Endometrium (tissue), 2 donors: ENCODE measurements around the gene VAMP8.
"Not testable (repeated sequence)": the region's sequence is repeated elsewhere in the genome, so short reads cannot be mapped to it uniquely, and the experiment has no call there.

Source experiments
- FAIRE-seq: peaks from 2 replicates; lab custom pipeline; 2012; peaks lifted over from hg19 to GRCh38; lab: Jason Lieb, UNC
- donor health status: control.
- donor health status: control.

Gene VAMP8

DNA sequence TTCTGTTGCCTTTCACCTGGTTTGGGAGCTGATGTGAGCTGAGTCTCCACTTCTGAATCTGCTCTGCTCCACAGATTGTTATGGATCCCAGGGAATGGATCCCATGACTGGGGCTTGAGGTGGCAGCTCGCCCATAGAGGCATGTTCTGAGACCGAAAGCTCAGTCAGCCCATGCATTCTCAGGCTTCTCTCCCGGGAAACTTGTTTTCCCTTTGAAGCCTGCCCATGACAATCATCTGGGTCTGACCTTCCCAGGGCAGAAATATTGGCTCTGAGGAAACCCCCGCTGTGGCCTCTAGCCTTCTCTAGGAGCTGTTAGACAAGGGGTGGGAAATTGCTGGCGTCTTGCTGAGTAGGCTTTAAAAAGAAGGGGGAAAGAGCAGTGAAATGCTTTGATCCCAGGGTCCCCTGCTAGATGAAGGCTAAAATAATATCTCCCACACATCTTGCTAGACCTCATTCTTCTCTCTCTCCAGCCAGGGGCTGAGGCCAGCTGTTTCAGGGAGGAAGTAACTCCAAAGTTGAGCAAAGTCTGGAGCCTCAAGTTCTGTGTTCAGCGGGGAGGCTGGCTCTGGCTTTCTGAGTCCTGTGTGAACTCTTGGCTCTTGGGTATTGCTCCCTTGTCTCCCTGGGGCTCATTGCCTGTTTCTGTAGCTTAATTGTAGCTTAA is 2.0 kb downstream of the VAMP8 start:
- FAIRE-seq = no peak

DNA sequence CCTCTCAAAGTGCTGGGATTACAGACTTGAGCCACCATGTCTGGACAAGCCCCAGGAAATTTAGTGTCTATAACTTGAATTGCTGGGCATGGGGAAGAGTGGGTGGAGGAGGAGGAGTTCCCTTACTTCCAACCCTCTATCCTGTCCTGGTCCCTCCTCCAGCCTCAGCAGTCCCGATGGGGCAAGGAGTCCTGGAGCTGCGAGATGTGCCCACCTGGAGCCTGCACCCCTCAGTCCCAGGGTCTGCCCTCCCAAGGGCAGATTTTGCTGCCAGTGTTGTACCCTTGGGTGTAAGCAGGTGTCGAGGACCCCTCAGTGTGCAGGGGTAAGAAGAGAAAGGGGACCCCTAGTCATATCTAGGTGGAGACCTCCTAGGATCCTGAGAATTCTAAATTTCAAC is 2.8 kb downstream of the VAMP8 start:
- FAIRE-seq = no peak

DNA sequence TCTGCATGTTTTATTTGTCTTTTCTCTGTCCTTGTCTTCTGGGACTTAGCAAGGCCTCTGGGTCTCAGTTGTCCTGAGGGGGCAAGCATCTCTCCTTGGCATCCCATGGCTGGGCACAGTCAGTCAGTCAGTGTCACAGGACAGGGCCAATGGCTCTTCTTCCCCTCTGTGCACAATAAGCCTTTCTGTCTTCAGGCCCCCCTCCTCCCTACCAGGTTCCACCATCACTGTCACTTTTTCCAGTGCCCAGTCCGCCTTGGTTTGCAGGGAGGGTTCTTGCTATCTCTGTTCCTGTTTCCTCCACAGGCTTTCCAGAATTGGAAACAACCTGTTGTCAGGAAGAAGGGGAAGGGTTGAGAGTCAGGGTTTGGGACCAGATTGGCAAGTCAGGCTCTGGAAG is 5.1 kb downstream of the VAMP8 start:
- no peak for FAIRE-seq

DNA sequence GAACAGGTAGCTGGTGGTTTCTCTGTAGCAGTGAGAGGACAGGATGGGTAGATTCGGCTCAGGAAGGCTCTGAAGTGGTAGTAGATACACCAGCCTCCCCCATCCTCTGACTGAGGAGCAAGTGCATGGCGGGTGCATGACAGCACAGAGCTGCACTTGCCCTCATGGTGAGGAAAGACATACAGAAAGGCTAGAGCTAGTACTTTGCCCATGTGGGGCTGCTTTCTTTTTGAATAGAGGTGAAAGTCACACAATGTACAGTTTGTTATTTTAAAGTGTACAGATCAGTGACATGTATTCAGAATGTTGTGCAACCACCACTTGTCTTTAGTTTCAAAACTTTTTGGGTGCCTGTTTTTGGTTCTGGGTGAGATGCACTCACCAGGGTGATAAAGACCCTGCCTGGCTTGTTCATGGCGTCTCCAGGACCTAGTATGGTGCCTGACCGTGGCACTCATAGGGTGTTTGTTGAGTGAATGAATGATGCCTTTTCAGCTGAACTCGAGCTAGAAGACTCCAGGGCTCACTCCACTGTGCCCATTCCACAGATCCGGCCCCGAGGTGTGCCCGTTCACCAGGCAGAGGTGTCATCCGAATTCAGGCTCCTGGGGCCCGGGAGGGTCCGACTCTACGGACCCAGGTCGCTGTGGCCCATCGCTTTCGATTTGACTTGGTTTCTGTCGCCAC is 6.4 kb downstream of the VAMP8 start:
- no peak for FAIRE-seq

DNA sequence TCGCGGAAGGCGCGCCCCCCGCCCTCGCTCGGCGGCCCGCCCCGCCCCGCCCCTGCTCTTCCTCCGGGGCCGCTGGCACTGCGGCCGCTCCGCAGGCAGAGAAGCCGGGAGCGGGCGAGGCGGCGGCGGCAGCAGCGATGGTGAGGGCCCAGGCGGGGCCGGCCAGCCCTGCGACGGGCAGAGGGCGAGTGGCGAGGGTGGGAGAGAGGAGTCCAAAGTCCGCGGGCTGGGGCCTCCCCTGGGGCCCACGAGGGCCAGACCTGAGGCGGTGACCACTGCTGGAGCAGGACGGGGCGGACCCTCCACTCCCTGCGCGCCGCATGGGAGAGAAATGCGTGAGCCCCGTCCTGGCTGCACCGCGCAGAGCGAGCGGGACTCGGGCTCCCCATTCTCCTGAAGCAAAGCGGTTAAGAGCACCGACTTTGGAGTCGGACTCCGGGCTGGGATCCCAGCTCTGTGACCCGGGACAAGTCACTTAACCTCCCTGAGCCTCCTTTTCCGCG is 7.0 kb downstream of the VAMP8 start, which contains the start of gene VAMP5:
VAMP5 (plus strand) TSS at position 78 of the 503 bp plus-strand sequence; CDS start at position 138, 60 bp downstream.
- FAIRE-seq = no peak

DNA sequence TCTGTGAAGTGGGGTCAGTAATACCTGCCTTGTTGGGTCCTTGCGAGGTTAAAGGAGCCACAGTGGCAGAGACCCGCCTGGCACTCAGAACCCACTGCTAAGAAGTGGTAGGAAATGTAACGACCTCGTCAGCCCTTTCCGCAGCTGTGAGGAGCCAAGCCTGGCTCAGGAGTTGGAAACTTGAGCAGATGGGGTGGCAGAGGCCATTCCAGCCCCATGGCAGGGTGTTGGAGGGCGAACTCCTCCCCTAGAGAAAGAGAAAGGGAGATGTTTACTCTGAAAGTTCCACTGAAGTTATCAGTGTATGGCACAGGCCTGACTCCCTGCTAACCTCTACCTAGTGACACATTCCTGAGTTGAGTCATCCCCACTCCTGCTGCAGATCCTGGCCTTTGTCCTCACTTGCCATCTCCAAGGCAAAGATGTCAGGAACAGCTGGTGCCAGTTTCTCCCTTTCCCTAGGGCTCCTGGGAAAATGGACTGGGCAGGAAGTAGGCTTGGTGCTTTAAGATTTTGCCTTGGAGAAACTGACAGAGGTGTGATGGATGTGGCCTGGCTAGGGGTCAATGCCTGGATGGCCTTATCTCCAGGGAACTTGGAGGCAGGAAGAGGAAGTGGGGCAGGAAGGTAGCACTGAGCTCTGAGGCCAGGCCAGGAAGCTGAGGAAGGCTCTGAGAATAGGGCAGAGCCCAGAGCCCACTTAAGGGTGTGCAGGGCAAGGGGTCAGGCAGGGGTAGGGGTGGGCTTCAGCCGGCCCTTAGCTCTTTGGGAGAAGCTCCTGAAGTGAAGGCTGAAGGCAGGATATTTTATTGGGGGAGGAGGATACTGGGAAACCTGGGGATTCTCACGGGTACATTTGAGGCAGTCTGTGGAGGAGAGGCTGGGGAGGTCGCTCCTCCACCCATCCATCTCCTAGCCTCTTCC is 7.7 kb downstream of the VAMP8 start:
- no peak for FAIRE-seq

DNA sequence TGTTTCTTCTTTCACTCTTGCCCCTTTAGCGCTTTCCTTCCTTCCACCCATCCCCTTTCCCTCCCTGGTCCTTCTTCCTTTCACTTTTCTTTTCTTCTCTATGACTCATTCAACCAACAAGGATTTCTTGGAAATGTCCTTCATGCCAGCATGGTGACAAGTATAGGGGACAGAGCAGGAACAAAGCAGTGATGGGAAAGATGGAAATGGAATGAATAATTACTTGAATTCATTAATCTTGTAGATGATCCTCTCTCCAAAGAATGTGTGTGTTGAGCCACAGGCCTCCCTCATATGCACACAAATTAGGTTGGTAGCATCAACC is 8.4 kb downstream of the VAMP8 start:
- FAIRE-seq = no peak

DNA sequence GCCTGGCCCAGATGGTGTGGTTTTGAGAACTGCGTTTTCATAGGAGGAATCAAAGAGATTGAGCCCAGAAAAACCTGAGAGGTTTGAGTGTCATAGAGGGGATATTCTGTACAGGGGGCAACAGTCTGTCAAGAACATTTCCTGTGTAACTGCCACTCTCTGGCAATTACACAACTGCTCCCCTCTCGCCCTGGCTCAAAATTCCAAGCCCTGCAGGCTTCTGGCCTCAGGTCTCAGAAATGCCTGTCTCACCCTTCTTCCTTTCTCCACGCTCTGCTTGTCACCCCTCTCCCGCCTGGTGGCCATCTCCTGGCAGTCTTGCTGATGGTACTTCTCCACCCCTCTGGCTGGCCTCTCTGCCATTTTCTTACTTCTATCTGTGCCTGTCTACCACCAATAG is 10.8 kb downstream of the VAMP8 start:
- FAIRE-seq = no peak

DNA sequence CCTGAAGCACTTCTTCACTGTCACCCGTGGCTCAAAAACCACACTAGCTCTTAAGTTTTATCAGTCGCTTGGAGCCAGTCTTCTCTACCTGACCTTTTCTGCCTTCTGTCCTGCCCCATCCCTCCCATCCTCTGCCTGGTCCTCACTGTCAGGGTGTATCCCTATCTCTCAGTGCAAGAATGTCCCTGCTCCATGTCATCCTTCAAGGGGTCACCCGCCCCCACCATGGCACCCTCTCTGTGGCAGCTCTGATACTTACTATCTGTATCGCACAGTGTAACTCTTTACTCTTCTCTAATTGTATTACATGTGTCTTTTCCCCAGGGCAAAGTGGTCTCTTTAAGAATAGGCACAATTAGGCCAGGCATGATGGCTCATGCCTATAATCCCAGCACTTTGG is 11.3 kb downstream of the VAMP8 start:
- no peak for FAIRE-seq

DNA sequence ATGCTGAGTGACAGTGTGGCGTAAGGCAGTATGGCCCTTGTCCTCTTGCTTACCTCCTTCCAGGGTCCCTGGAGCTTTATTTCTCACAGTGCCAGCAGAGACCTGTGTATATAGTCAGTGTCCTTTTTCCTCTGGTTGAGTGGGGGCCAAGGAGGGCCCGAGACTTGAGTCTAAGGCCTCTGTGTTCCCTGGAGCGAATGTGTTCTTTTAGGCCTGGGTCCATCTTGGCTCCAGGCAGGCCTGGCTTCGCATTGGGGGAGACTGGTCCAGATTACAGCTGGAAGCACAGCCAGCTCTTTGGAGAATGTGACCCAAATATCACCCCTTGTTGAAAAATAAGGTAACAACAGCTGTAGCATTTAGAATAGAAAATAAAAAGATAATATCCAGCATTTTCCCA is 11.8 kb downstream of the VAMP8 start:
- no peak for FAIRE-seq

DNA sequence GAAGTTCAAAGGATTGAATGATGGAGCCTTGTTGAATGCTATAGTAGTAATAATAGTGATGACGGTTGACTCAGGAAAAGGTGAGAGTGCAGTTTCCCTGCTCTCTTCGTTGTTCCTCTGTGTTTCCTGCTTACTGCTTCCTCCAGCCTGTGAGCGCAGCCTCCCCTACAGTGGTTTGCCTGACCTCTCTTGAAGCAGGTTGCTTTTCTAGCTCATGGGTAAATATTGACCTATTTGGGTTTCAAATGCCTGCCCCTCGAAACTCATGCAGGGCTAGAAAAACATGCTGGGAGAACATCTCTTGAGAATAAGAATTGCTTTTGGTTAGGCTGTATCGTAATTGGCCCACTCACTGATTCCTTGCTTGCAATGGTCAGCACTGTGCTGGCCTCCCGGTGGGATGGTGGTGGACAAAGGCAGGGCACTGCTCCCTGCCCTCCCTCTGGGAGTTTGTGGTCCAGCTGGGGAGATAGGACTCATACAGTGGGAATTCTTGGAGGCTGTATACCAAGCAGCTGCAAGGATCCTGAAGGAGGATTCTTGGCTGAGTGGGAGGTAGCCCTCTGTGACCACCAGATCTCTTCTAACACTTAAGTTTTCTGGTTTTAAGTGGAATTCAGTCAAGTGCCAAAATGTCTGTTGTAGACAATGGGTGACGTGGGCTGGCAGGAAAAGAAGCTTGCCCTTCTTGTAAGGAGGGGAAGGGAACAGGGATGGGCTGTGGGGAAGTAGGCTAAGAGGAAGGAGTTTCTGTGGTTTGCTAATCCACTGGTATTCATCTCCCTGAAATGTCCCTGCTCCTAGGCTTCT is 12.8 kb downstream of the VAMP8 start:
- FAIRE-seq = no peak

DNA sequence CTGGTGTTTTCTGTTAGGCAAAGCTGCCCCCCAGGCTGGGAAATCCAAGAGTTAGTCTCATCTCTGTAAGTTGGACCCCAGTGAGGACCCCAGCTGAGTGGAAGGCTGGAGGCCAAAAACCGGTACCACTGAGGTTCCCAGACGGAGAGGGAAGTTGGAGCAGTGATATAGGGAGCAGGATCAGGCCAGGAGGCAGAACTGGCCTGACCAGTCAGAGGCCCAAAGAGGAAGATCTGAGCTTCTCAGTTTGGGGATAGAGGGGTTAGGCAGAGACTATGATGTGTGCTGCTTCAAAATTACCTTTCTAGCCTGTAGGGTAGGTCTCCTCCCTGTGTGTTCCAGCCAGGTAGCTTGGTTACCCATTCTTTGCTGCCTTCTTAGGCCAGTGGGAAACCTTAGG is 13.6 kb downstream of the VAMP8 start:
- FAIRE-seq = no peak

DNA sequence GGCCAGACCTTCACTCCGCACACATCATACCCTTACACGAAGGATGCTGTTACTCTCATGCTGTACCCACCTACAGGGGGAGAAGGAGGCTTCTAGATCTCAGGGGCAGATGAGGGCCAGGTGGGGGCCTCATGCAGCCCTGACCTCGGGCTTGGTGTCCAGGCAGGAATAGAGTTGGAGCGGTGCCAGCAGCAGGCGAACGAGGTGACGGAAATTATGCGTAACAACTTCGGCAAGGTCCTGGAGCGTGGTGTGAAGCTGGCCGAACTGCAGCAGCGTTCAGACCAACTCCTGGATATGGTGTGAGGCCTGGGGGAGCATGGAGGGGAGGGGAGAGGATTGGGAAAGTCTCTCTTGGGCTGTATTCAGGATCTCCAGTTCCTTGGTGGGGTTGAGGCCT is 14.2 kb downstream of the VAMP8 start:
- no peak for FAIRE-seq

DNA sequence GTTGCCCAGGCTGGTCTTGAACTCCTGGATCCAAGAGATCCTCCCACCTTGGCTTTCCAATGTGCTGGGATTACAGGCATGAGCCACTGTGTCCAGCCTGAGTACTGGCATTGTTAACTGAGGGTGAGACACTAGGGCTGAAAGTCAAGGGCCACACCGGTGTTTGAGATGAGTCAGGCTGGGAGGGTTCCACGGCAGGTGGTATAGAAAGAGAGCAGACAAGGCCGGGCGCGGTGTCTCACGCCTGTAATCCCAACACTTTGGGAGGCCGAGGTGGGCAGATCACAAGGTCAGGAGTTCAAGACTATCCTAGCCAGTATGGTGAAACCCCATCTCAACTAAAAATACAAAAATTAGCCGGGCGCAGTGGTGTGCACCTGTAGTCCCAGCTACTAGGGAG is 14.9 kb downstream of the VAMP8 start:
- FAIRE-seq = not testable (repeated sequence)

DNA sequence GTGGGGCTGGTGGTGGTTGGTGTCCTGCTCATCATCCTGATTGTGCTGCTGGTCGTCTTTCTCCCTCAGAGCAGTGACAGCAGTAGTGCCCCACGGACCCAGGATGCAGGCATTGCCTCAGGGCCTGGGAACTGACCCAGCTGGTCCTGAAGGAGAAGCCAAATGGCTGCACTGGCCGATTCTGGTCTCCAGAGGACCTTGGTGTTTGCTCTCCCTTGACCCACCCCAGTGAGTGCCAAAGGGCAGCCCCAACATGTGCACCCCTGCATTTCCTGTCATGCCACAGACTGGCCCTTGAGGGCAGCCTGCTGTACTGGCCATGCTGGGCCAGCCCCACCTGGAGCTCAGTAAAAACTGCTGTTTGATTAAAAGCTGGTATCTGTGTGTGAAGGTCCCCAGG is 15.6 kb downstream of the VAMP8 start:
- no peak for FAIRE-seq

DNA sequence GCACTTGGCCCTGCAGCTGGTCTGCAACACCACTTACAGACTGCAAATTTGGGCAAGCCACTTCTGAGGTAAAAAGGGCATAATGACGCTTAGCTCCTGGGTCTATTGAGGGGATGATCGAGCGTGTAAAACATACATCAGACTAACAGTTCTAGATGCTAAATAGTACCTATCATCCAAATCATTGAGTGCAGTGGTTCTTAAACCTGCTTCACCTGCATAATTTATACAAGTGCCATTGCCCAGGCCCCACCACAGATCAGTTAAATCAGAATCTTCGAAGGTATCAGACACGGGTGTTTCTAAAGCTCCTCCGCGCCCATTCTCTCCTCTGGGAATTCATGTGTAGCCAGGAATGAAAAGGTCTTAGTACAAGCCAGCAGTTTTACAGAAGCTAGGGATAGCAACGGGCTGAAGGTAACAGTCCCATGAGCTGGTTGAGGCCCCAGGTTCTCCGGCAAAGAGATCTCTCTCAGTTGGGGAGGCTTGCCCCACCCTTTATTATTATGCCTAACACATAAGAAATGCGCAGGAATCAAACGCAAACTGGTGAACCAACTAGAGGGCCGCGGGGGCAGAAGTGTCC is 17.4 kb downstream of the VAMP8 start:
- FAIRE-seq = no peak

DNA sequence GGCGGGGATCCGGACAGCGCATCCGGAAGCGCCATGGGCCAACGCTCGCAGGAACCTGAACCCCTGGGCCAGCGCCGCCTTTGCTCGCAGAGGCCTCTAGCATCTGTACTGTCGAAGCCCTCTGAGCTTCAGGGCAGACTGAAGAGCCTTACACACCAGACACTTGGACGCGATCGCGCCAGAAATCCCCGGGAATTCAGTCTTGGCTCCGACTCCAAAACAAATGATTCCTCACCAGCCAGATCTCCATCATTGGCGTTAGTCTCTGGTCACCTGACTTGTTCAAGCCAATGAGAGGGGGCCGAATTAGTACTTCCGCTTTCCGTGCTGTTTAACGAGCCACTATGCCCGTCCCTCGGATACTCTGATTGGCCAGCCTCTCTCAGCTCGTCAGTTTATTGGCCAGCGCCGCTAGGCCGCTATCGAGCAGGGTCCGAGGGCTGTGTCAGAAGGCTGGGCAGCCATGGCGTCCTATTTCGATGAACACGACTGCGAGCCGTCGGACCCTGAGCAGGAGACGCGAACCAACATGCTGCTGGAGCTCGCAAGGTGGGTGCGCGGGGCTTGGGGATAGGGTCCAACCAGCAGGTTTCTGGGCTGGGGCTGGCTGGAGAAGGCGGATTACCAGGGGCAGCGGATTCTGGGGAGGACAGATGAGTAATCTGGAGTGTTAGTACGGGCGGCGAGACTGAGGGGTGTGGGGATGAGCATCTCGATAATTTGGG is 18.1 kb downstream of the VAMP8 start, which contains the start of gene RNF181:
RNF181 (plus strand) TSS at position 445 of the 725 bp plus-strand sequence; CDS start at position 464, 19 bp downstream.
- peak; percentile 99 for FAIRE-seq

DNA sequence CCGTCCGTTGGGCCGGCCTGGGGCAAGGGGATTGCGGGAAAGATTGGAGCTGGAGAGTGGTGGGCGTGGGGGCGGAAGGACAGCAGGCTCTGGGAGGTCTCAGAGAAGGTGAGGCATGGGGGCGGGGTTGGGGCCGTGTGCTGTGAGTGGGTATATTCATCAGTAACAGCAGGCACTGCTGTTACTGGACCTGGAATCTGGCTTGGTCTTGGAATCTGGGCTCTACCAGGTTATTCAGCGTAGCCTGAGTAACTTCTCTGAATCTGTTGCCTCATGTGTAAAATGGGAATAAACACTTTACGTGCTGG is 18.6 kb downstream of the VAMP8 start:
- FAIRE-seq = no peak

DNA sequence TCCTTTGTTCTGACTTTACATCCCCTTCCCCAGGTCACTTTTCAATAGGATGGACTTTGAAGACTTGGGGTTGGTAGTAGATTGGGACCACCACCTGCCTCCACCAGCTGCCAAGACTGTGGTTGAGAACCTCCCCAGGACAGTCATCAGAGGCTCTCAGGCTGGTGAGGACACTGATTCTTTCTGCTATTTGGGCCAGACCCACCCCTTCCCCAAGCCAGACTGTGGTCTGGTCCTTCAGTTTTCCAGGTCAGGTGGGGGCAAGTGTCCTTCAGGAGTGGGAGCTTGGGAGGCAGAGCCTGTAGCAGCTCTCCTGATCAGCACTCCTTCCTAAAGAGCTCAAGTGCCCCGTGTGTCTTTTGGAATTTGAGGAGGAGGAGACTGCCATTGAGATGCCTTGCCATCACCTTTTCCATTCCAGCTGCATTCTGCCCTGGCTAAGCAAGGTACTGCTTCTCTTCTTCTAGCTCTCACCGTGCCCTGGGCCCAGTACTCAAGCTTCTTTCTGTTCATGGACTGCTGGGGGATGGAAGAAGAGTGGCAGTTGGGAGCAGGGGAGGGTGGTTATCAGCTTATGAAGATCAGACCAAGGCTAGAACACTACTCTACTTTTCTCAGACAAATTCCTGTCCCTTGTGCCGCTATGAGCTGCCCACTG is 19.2 kb downstream of the VAMP8 start:
- no peak for FAIRE-seq

DNA sequence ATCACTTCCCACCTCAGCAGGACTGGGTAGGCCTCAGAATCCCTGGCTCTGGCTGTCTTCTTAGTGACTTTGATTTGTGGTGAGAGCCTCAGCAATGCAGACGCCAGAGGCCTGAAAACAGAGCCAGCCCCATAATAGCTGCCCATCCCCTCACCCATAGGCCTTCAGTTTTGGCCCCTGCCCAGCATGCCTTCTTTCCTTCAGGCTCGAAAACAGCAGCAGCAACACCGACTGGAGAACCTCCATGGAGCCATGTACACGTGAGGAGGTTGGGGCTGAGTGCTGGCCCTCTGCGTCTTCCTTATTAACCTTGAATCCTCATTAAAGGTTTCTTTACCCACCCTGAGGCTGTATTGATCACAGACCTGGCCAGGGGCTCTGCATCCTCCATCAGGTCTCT is 19.9 kb downstream of the VAMP8 start:
- FAIRE-seq = no peak
